Fibroblast of lung (primary cell): Measurements from ENCODE around the gene SOX13.

Experiments
- CTCF ChIP-seq, 2 donors: IDR thresholded peaks in 1 of 2; conservative IDR thresholded peaks in 1 of 2; 1 replicate in 1 of 2; 2 replicates in 1 of 2; pipeline ENCODE4 v1.5.1; 2011 to 2012; ENCODE audit warnings: low read length in 2 of 2, control low read depth in 1 of 2, inconsistent platforms in 1 of 2, low read depth in 1 of 2, mild to moderate bottlenecking in 1 of 2
- EZH2 ChIP-seq: IDR thresholded peaks from 2 replicates; pipeline ENCODE4 v1.5.1; 2012; ENCODE audit warnings: low read length, control low read depth, mild to moderate bottlenecking; ENCODE audit errors: missing control alignments

GRCh38 chr1:204041803-204042505, 31.0 kb upstream of the SOX13 start:
- TF ChIP-seq CTCF (conservative IDR thresholded peaks at IDR 0.05 in 1 of 2, IDR thresholded peaks at IDR 0.05 in 1 of 2; ENCODE audit: low read depth in 1 of 2, low read length in 2 of 2) (no peak), EZH2 (no peak)
